PC-3 (cell line): ENCODE measurements around the gene TENM4. TPM values are rescaled to one million over a fixed set of nuclear protein-coding genes. Genes with fewer than 3 reads are reported as not detected.
A peak's percentile ranks its signal among the peaks of the same experiment; 100 is the strongest.

Source experiments
- ATAC-seq: fragments of 200-7000 bp; cut with Tn5 transposase; 2 replicates; pipeline ENCODE4 v1.9.1; 2020; ENCODE audit warnings: mild to moderate bottlenecking, moderate library complexity
- BruUV-seq: library from RNA; stranded (reverse); fragments of 400-500 nt; replicated peaks from 2 replicates; lab custom pipeline; 2021; lab: Mats Ljungman, UMichigan
- CTCF ChIA-PET: fragments of 300-600 bp; sonication (Branson Sonifier 250); formaldehyde crosslinking; loops from one replicate; lab custom pipeline; 2022; ENCODE audit warnings: antibody characterized with exemption; lab: Charles Lee
- POLR2A ChIA-PET: fragments of 300-600 bp; sonication (Branson Sonifier 250); formaldehyde crosslinking; loops from one replicate; lab custom pipeline; 2022; ENCODE audit warnings: antibody characterized with exemption; ENCODE audit not compliant: unreplicated experiment; lab: Charles Lee
- DNase-seq: peaks from one replicate; pipeline ENCODE4 v3.0.0-alpha.2; 2015
- H2AFZ ChIP-seq: fragments of 300-600 bp; sonication (generic); 2 replicates; pipeline ENCODE4 v1.6.0; 2016; ENCODE audit warnings: antibody characterized with exemption, low read length
- H3F3A ChIP-seq: fragments of 300-600 bp; sonication (generic); one replicate; pipeline ENCODE4 v1.6.0; 2017; ENCODE audit warnings: antibody characterized with exemption, low read length, control low read depth, mild to moderate bottlenecking; ENCODE audit not compliant: unreplicated experiment
- H3K27ac ChIP-seq: fragments of 300-600 bp; sonication (generic); 2 replicates; pipeline ENCODE4 v1.5.1; 2016; ENCODE audit warnings: mild to moderate bottlenecking, low read length
- H3K27me3 ChIP-seq: fragments of 300-600 bp; sonication (generic); 2 replicates; pipeline ENCODE4 v1.6.1; 2016; ENCODE audit warnings: low read length, mixed read lengths
- H3K36me3 ChIP-seq: fragments of 300-600 bp; sonication (generic); 2 replicates; pipeline ENCODE4 v1.6.1; 2016; ENCODE audit warnings: low read depth, mixed run types, low read length, mixed read lengths
- H3K4me1 ChIP-seq: fragments of 300-600 bp; sonication (generic); 2 replicates; pipeline ENCODE4 v1.5.1; 2016; ENCODE audit warnings: low read length; ENCODE audit not compliant: insufficient read depth
- H3K4me2 ChIP-seq: fragments of 300-600 bp; sonication (generic); 2 replicates; pipeline ENCODE4 v1.6.0; 2016; ENCODE audit warnings: low read length
- H3K4me3 ChIP-seq: fragments of 300-600 bp; sonication (generic); 2 replicates; pipeline ENCODE4 v1.5.1; 2016; ENCODE audit warnings: mild to moderate bottlenecking, low read length, mixed read lengths
- H3K79me2 ChIP-seq: fragments of 300-600 bp; sonication (generic); 2 replicates; pipeline ENCODE4 v1.6.1; 2017; ENCODE audit warnings: low read length, mixed read lengths
- H3K9ac ChIP-seq: fragments of 300-600 bp; sonication (generic); 2 replicates; pipeline ENCODE4 v1.6.0; 2016; ENCODE audit warnings: mild to moderate bottlenecking, low read length
- H3K9me2 ChIP-seq: fragments of 300-600 bp; sonication (generic); replicated peaks from 2 replicates; pipeline ENCODE4 v1.6.1; 2016; ENCODE audit warnings: mixed run types, low read length, mixed read lengths
- H3K9me3 ChIP-seq: fragments of 300-600 bp; sonication (generic); 2 replicates; pipeline ENCODE4 v1.6.1; 2016; ENCODE audit warnings: low read length, mixed read lengths
- H4K20me1 ChIP-seq: fragments of 300-600 bp; sonication (generic); 2 replicates; pipeline ENCODE4 v1.6.1; 2016; ENCODE audit warnings: low read length, mixed read lengths
- CTCF ChIP-seq: fragments of 300-600 bp; sonication (generic); conservative IDR thresholded peaks from 2 replicates; pipeline ENCODE4 v1.5.1; 2017; ENCODE audit warnings: antibody characterized with exemption, low read depth, mild to moderate bottlenecking, low read length
- EZH2 ChIP-seq: fragments of 300-600 bp; sonication (generic); IDR thresholded peaks from one replicate; pipeline ENCODE4 v1.6.1; 2017; ENCODE audit warnings: antibody characterized with exemption, mild to moderate bottlenecking, low read length; ENCODE audit not compliant: unreplicated experiment
- EZH2phosphoT487 ChIP-seq: fragments of 300-600 bp; sonication (generic); IDR thresholded peaks from 2 replicates; pipeline ENCODE4 v1.6.1; 2018; ENCODE audit warnings: mild to moderate bottlenecking, antibody characterized with exemption, low read length, borderline replicate concordance
- intact Hi-C: fragments of 100-400 bp; cut with micrococcal nuclease; formaldehyde crosslinking; loops from 2 replicates; pipeline ENCODE4 v1.9.0; 2023
- total RNA-seq: library from RNA; depleted of rRNA; stranded (reverse); fragments of >200 nt; gene quantifications from 2 replicates; pipeline ENCODE4 v1.2.3, GENCODE V29; 2014

TENM4 gene
- total RNA-seq, 1 experiment from 2014 or later = 19.7 TPM

- no peak for DNase-seq
- no peaks in the 10 kb centered on the region for H3K36me3 ChIP-seq
- no peaks in the 10 kb centered on the region for H3K9me3 ChIP-seq
- no peak overlapping the region for H3K9ac ChIP-seq
- peaks cover 11% of the 10 kb centered on the region for H3K4me1 ChIP-seq
- BruUV-seq = no TSS peak
- H3K27ac ChIP-seq = no peak overlapping the region
- H3K27me3 ChIP-seq = no peaks in the 10 kb centered on the region
- H2AFZ ChIP-seq = no peak overlapping the region
- H4K20me1 ChIP-seq = no peaks in the 10 kb centered on the region
- H3K4me2 ChIP-seq = no peak overlapping the region
- ChIA-PET POLR2A (no interaction called here), CTCF (no interaction called here)
- H3K79me2 ChIP-seq = no peaks in the 10 kb centered on the region
- ATAC-seq = no peak
- intact Hi-C loops = no loop called here
- H3F3A ChIP-seq = no peaks in the 10 kb centered on the region
- H3K4me3 ChIP-seq = no peak overlapping the region
- no peaks in the 10 kb centered on the region for H3K9me2 ChIP-seq
- no peak for TF ChIP-seq CTCF
- TF ChIP-seq EZH2 = no peak
- no peak for TF ChIP-seq EZH2phosphoT487
Measured at GRCh38 chr11:78845496-78845895, 595.3 kb downstream of the TENM4 start.

- H3K27me3 ChIP-seq = no peaks in the 10 kb centered on the region
- no peak overlapping the region for H3K27ac ChIP-seq
- no peaks in the 10 kb centered on the region for H3K9me2 ChIP-seq
- ChIA-PET POLR2A (no interaction called here), CTCF (interaction anchor here (0.6 to 0.7 kb wide), 2 partner anchors 126 to 259 kb away, joined by 3 read pairs; no protein-coding TSS in a partner anchor)
- no peak overlapping the region for H3K4me2 ChIP-seq
- H2AFZ ChIP-seq = no peak overlapping the region
- H3K79me2 ChIP-seq = no peaks in the 10 kb centered on the region
- intact Hi-C loops = no loop called here
- H3K4me1 ChIP-seq = peaks cover 25% of the 10 kb centered on the region
- DNase-seq (peak; percentile 67), ATAC-seq (peak; percentile 53)
- no peak overlapping the region for H3K9ac ChIP-seq
- H3F3A ChIP-seq = no peaks in the 10 kb centered on the region
- no peak overlapping the region for H3K4me3 ChIP-seq
- BruUV-seq = no TSS peak
- H3K9me3 ChIP-seq = no peaks in the 10 kb centered on the region
- no peaks in the 10 kb centered on the region for H4K20me1 ChIP-seq
- TF ChIP-seq CTCF = no peak
- no peak for TF ChIP-seq EZH2
- TF ChIP-seq EZH2phosphoT487 = no peak
- H3K36me3 ChIP-seq = no peaks in the 10 kb centered on the region
Measured at GRCh38 chr11:78841456-78842060, 599.3 kb downstream of the TENM4 start.

- Histone ChIP-seq H4K20me1 (no peaks in the 10 kb centered on the region), H2AFZ (no peak overlapping the region), H3K4me1 (peaks cover 30% of the 10 kb centered on the region), H3K79me2 (no peaks in the 10 kb centered on the region), H3F3A (no peaks in the 10 kb centered on the region), H3K27me3 (no peaks in the 10 kb centered on the region), H3K9me2 (no peaks in the 10 kb centered on the region), H3K9me3 (no peaks in the 10 kb centered on the region), H3K4me3 (no peak overlapping the region), H3K27ac (no peak overlapping the region), H3K36me3 (no peaks in the 10 kb centered on the region), H3K9ac (no peak overlapping the region), H3K4me2 (no peak overlapping the region)
- ATAC-seq = no peak
- no peak for TF ChIP-seq EZH2phosphoT487
- TF ChIP-seq EZH2 = no peak
- no peak for TF ChIP-seq CTCF
- DNase-seq = no peak
- BruUV-seq = no TSS peak
- intact Hi-C loops = no loop called here
- POLR2A ChIA-PET = no interaction called here
- CTCF ChIA-PET = no interaction called here
Measured at GRCh38 chr11:78840623-78841022, 600.2 kb downstream of the TENM4 start.
